ENCODE data around the gene NT5C3A. TPM values are rescaled to one million over a fixed set of nuclear protein-coding genes. Genes with fewer than 3 reads are reported as not detected.

Gene NT5C3A
- total RNA-seq, 1 donor from 2014 or later, result 31.3 TPM

DNA sequence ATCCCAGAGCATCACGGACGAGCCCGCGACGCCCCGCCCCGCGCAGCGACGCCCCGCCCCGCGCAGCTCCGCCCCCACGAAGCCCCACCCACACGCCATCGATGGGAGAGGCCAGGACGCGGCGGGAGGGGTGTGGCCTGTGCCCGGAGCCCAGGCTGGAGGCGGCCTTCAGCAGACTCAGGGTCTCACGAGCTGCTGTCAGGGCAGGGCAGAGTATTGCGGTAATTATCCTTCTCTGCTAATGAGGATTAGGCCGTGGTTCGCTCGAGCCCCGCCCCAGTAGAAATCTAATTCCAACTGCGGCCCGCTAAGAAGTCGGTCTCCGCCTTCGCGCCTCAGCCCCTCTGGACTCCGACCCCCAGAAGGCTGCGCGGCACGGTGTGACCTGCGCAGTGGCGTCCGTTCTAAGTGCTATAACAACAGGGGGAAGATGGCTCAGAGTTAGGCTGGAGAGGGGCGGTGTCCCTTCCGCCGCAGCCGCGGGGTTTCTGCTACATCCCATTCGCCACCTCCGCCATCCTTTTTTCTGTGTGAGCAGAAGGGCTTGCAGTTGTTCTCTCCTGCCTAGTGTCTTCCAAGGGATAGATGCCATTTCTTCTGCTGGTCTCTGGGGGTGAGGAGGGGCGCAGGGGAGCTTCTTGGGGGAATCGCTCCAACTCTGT is 337 bp upstream of the NT5C3A start:
- no peaks in the 10 kb centered on the region for H3K36me3 ChIP-seq (ENCODE audit: control insufficient read depth in 3 of 3, insufficient read depth in 3 of 3, low read length in 3 of 3)
- H3K9me3 ChIP-seq (ENCODE audit: control insufficient read depth in 3 of 3, low read length in 3 of 3), result peaks cover 0 to 2% (median 2%) of the 10 kb centered on the region in 3 donors
- no peaks in the 10 kb centered on the region for H3K27me3 ChIP-seq (ENCODE audit: control insufficient read depth in 3 of 3, insufficient read depth in 3 of 3, low read length in 3 of 3)
- peaks cover 4 to 17% (median 14%) of the 10 kb centered on the region in 3 donors for H3K4me1 ChIP-seq (ENCODE audit: control insufficient read depth in 3 of 3, insufficient read depth in 3 of 3, low read length in 3 of 3)
- peak overlapping the region; percentile 89 for H3K27ac ChIP-seq (ENCODE audit: low read depth, low read length)
- peak overlapping the region; percentile 84 to 93 (median 87) for H3K9ac ChIP-seq (ENCODE audit: low read depth in 1 of 3, low read length in 3 of 3)
- peak overlapping the region; percentile 74 to 90 (median 90) for H3K4me3 ChIP-seq (ENCODE audit: low read length in 3 of 3)

DNA sequence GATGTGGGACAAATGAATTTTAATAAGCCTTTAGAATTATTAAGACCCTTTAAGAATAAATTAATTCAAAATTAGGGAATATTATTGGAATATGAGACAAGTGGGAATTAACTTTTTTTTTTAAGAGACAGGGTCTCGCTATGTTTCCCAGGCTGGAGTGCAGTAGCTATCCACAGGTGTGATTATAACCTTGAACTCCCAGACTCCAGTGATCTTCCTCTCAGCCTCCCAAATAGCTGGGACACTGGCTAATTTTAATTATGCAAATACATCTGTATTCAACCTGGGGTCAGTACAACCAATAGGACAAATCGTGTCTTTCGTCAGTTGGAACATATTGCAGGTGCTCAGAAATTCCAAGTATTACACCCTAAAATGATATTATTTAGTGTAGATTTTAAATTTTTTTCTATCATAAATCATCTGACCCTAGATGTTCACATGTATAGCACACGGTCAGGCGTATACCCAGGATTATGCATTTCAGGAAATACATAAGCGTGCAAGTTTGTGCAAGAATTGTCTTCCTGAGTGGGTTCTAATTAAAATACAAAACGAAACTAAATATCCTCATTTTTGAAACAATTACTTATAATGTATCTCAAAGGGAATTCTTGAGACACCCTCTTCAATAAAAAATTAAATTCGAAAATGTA is 1.2 kb downstream of the NT5C3A start:
- Histone ChIP-seq H3K4me3 (ENCODE audit: low read length in 3 of 3) (peak overlapping the region; percentile 74 to 90 (median 81)), H3K27me3 (ENCODE audit: control insufficient read depth in 3 of 3, insufficient read depth in 3 of 3, low read length in 3 of 3) (no peaks in the 10 kb centered on the region), H3K27ac (ENCODE audit: low read depth, low read length) (no peak overlapping the region)

DNA sequence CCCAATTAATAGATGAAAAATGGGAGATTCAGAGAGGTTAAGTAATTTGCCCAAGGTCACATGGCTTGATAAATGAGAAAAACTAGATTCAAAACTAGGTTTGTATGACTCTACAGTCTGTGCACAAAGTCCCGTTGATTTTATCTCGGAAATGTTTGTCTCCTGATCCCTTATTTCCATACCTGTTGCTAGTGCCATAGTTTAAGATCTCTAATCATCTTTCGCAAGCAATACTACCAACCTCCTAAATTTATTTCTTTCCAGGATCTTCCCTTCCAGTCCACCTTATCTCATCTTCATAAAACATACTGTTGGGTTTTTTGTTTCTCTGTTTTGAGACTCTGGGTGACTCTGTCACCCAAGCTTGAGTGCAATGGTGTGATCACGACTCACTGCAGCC is 2.9 kb downstream of the NT5C3A start:
- H3K27ac ChIP-seq (ENCODE audit: low read depth, low read length), result no peak overlapping the region
- no peak overlapping the region for H3K4me3 ChIP-seq (ENCODE audit: low read length in 3 of 3)
- H3K36me3 ChIP-seq (ENCODE audit: control insufficient read depth in 3 of 3, insufficient read depth in 3 of 3, low read length in 3 of 3), result peaks cover 0 to 2% (median 0%) of the 10 kb centered on the region in 3 donors
- H3K27me3 ChIP-seq (ENCODE audit: control insufficient read depth in 3 of 3, insufficient read depth in 3 of 3, low read length in 3 of 3), result no peaks in the 10 kb centered on the region
- H3K4me1 ChIP-seq (ENCODE audit: control insufficient read depth in 3 of 3, insufficient read depth in 3 of 3, low read length in 3 of 3), result peaks cover 4 to 17% (median 14%) of the 10 kb centered on the region in 3 donors
- no peak overlapping the region for H3K9ac ChIP-seq (ENCODE audit: low read depth in 1 of 3, low read length in 3 of 3)
- no peaks in the 10 kb centered on the region for H3K9me3 ChIP-seq (ENCODE audit: control insufficient read depth in 3 of 3, low read length in 3 of 3)

More for the DNA sequence above, 1.2 kb downstream of the NT5C3A start:
- peak overlapping the region; percentile 52 to 93 (median 83) for H3K9ac ChIP-seq (ENCODE audit: low read depth in 1 of 3, low read length in 3 of 3)
- no peaks in the 10 kb centered on the region for H3K36me3 ChIP-seq (ENCODE audit: control insufficient read depth in 3 of 3, insufficient read depth in 3 of 3, low read length in 3 of 3)
- peaks cover 0 to 2% (median under 1%) of the 10 kb centered on the region in 3 donors for H3K9me3 ChIP-seq (ENCODE audit: control insufficient read depth in 3 of 3, low read length in 3 of 3)
- H3K4me1 ChIP-seq (ENCODE audit: control insufficient read depth in 3 of 3, insufficient read depth in 3 of 3, low read length in 3 of 3), result peaks cover 4 to 17% (median 14%) of the 10 kb centered on the region in 3 donors

DNA sequence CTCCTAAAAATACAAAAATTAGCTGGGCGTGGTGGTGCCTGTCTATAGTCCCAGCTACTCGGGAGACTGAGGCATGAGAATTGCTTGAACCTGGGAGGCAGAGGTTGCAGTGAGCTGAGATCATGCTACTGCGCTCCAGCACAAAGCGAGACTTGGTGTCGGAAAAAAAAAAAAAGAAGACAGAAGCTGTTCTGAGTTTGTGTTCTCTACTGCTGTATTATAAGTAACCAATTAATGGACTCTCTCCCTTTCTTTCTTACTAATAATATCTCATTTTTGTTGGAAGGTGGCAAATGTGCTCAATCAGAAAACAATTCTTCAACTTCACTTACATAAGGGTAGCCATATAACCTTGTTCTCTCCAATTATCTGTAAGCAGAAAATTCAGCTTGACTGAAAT is 7.4 kb downstream of the NT5C3A start:
- no peak overlapping the region for H3K27ac ChIP-seq (ENCODE audit: low read depth, low read length)
- H3K27me3 ChIP-seq (ENCODE audit: control insufficient read depth in 3 of 3, insufficient read depth in 3 of 3, low read length in 3 of 3), result no peaks in the 10 kb centered on the region
- peaks cover 0 to 2% (median 0%) of the 10 kb centered on the region in 3 donors for H3K36me3 ChIP-seq (ENCODE audit: control insufficient read depth in 3 of 3, insufficient read depth in 3 of 3, low read length in 3 of 3)
- H3K9ac ChIP-seq (ENCODE audit: low read depth in 1 of 3, low read length in 3 of 3), result no peak overlapping the region
- H3K4me1 ChIP-seq (ENCODE audit: control insufficient read depth in 3 of 3, insufficient read depth in 3 of 3, low read length in 3 of 3), result peaks cover 3 to 8% (median 5%) of the 10 kb centered on the region in 3 donors
- H3K4me3 ChIP-seq (ENCODE audit: low read length in 3 of 3), result no peak overlapping the region
- H3K9me3 ChIP-seq (ENCODE audit: control insufficient read depth in 3 of 3, low read length in 3 of 3), result no peaks in the 10 kb centered on the region

DNA sequence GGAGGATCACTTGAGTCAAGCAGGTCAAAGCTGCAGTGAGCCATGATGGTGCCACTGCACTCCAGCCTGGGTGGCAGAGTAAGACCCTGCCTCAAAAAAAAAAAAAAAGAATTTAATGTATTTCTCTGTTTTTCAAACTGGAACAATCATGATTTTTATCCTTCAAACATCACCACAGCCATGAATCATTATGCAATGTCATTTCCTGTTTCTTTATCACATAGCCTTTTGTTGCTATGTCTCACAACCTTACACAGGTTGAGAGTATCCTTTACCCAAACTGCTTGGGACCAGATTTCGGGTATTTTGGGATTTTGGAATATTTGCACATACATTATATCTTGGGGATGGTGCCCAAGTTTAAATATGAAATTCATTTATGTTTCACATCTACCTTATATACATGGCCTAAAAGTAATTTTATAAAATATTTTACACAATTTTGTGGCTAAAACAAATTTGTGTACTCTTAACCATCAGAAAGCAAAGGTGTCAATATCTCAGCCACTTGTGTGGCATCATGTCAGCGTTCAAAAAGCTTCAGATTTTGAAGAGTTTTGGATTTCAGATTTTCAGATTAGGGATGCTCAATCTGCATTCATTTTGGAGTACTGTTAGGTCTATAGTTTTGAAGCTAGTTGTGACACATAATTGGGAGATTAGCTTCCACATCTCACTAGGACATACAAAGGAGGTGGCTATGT is 8.2 kb downstream of the NT5C3A start:
- Histone ChIP-seq H3K4me1 (ENCODE audit: control insufficient read depth in 3 of 3, insufficient read depth in 3 of 3, low read length in 3 of 3) (peaks cover 5 to 13% (median 8%) of the 10 kb centered on the region in 3 donors), H3K27ac (ENCODE audit: low read depth, low read length) (no peak overlapping the region), H3K4me3 (ENCODE audit: low read length in 3 of 3) (no peak overlapping the region), H3K9me3 (ENCODE audit: control insufficient read depth in 3 of 3, low read length in 3 of 3) (no peaks in the 10 kb centered on the region), H3K9ac (ENCODE audit: low read depth in 1 of 3, low read length in 3 of 3) (no peak overlapping the region), H3K27me3 (ENCODE audit: control insufficient read depth in 3 of 3, insufficient read depth in 3 of 3, low read length in 3 of 3) (no peaks in the 10 kb centered on the region), H3K36me3 (ENCODE audit: control insufficient read depth in 3 of 3, insufficient read depth in 3 of 3, low read length in 3 of 3) (peaks cover 0 to 2% (median 0%) of the 10 kb centered on the region in 3 donors)

DNA sequence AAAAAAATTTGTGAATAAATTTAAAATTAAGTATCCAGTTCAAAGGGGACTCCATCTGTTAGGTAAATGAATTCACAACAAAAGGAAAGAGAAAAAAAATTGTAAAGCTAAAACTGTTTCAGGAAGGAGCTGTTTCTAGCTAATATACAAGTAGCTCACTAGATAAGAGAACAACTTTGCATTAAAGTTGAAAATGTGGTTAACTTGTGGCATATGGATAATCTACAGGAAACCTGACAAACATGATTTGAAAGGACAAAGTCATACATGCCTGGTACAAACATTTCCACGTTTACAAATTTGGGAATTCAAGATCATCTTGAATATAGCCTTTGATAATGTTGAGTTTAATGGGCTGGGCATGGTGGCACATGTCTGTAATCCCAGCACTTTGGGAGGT is 8.9 kb downstream of the NT5C3A start:
- no peak overlapping the region for H3K27ac ChIP-seq (ENCODE audit: low read depth, low read length)
- H3K9me3 ChIP-seq (ENCODE audit: control insufficient read depth in 3 of 3, low read length in 3 of 3), result no peaks in the 10 kb centered on the region
- H3K36me3 ChIP-seq (ENCODE audit: control insufficient read depth in 3 of 3, insufficient read depth in 3 of 3, low read length in 3 of 3), result peaks cover 0 to 2% (median 0%) of the 10 kb centered on the region in 3 donors
- no peak overlapping the region for H3K9ac ChIP-seq (ENCODE audit: low read depth in 1 of 3, low read length in 3 of 3)
- no peaks in the 10 kb centered on the region for H3K27me3 ChIP-seq (ENCODE audit: control insufficient read depth in 3 of 3, insufficient read depth in 3 of 3, low read length in 3 of 3)
- H3K4me1 ChIP-seq (ENCODE audit: control insufficient read depth in 3 of 3, insufficient read depth in 3 of 3, low read length in 3 of 3), result peaks cover 5 to 13% (median 8%) of the 10 kb centered on the region in 3 donors
- no peak overlapping the region for H3K4me3 ChIP-seq (ENCODE audit: low read length in 3 of 3)

DNA sequence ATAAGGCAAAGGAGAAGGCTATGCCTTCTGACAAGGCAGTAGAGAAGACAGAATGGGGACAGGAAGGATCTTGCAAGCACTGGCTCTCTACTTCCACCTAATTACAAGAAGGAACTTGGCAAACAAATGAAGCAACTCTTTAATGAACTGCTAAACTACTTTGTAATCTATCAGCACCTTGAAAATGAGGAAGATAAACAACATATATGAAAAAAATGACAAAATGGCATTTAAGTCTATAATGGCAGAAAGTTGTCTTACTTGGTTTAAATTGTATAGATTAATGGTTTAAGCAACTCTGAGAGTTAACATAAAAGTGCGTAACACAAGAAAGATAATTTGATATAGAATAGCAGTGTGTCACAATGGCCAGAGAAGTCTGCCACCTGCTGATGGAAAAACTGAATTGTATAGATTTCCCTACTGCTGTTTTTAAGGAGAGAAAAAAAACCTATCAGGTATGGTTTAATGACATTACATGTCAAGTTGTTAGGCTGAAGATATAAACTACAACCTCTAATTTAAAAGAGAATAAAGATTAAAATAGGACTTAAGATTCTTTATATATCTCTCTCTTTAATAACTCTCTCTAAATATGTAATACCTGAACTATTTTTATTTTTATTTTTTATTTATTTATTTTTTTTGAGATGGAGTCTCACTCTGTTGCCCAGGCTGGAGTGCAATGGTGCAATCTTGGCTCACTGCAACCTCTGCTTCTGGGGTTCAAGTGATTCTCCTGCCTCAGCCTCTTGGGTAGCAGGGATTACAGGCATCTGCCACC is 11.8 kb downstream of the NT5C3A start:
- peaks cover 5 to 15% (median 8%) of the 10 kb centered on the region in 3 donors for H3K4me1 ChIP-seq (ENCODE audit: control insufficient read depth in 3 of 3, insufficient read depth in 3 of 3, low read length in 3 of 3)
- H3K4me3 ChIP-seq (ENCODE audit: low read length in 3 of 3), result peak overlapping the region in 1 of 3 donors; percentile 3

DNA sequence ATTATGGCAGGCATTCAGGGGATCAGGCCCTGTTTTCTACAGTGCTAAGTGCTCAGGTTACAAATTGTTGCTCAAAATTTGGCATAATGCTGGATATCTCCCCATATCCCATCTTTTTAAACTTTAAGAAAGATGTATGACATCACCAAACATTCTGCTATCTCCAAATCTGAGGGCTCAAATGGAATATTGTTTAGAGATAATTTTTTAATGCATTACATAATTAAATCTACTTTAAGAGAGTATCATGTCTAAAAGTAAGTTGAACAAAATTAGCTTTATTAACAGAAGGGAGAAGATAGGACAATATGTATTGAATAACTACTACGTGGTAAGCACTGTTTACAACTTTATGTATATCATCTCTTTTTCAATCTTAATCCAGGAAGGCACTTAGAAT is 13.9 kb downstream of the NT5C3A start:
- no peak overlapping the region for H3K9ac ChIP-seq (ENCODE audit: low read depth in 1 of 3, low read length in 3 of 3)
- no peaks in the 10 kb centered on the region for H3K36me3 ChIP-seq (ENCODE audit: control insufficient read depth in 3 of 3, insufficient read depth in 3 of 3, low read length in 3 of 3)
- H3K27ac ChIP-seq (ENCODE audit: low read depth, low read length), result no peak overlapping the region
- H3K9me3 ChIP-seq (ENCODE audit: control insufficient read depth in 3 of 3, low read length in 3 of 3), result no peaks in the 10 kb centered on the region
- H3K4me3 ChIP-seq (ENCODE audit: low read length in 3 of 3), result no peak overlapping the region
- no peaks in the 10 kb centered on the region for H3K27me3 ChIP-seq (ENCODE audit: control insufficient read depth in 3 of 3, insufficient read depth in 3 of 3, low read length in 3 of 3)
- peaks cover 7 to 23% (median 14%) of the 10 kb centered on the region in 3 donors for H3K4me1 ChIP-seq (ENCODE audit: control insufficient read depth in 3 of 3, insufficient read depth in 3 of 3, low read length in 3 of 3)

More for the DNA sequence above, 11.8 kb downstream of the NT5C3A start:
- no peaks in the 10 kb centered on the region for H3K9me3 ChIP-seq (ENCODE audit: control insufficient read depth in 3 of 3, low read length in 3 of 3)
- no peaks in the 10 kb centered on the region for H3K27me3 ChIP-seq (ENCODE audit: control insufficient read depth in 3 of 3, insufficient read depth in 3 of 3, low read length in 3 of 3)
- H3K27ac ChIP-seq (ENCODE audit: low read depth, low read length), result peak overlapping the region; percentile 32
- no peaks in the 10 kb centered on the region for H3K36me3 ChIP-seq (ENCODE audit: control insufficient read depth in 3 of 3, insufficient read depth in 3 of 3, low read length in 3 of 3)
- peak overlapping the region in 2 of 3 donors; percentile 46 to 60 for H3K9ac ChIP-seq (ENCODE audit: low read depth in 1 of 3, low read length in 3 of 3)

DNA sequence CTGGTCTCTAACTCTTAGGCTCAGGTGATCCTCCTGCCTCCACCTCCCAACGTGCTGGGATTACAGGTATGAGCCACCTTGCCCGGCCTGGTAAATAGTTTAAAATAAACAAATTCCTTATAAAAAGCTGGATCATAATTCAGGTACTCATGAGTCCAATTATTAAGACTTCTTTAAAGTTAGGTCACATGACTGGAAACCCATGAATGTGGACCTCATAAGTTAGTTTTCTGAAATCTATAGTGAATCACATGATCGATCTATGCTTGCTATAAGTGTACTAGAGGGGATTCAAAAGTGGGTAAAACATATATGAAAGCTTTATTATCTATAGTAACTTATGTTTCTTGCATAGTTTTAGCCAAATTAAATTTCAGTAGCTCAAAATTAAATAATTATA is 14.3 kb downstream of the NT5C3A start:
- H3K27me3 ChIP-seq (ENCODE audit: control insufficient read depth in 3 of 3, insufficient read depth in 3 of 3, low read length in 3 of 3), result no peaks in the 10 kb centered on the region
- no peak overlapping the region for H3K9ac ChIP-seq (ENCODE audit: low read depth in 1 of 3, low read length in 3 of 3)
- H3K4me3 ChIP-seq (ENCODE audit: low read length in 3 of 3), result no peak overlapping the region
- H3K9me3 ChIP-seq (ENCODE audit: control insufficient read depth in 3 of 3, low read length in 3 of 3), result no peaks in the 10 kb centered on the region
- peaks cover 11 to 26% (median 17%) of the 10 kb centered on the region in 3 donors for H3K4me1 ChIP-seq (ENCODE audit: control insufficient read depth in 3 of 3, insufficient read depth in 3 of 3, low read length in 3 of 3)
- no peaks in the 10 kb centered on the region for H3K36me3 ChIP-seq (ENCODE audit: control insufficient read depth in 3 of 3, insufficient read depth in 3 of 3, low read length in 3 of 3)
- H3K27ac ChIP-seq (ENCODE audit: low read depth, low read length), result no peak overlapping the region

Data from skeletal muscle tissue (tissue), 4 donors.